Esophagus muscularis mucosa (tissue), 3 donors: ENCODE results near the gene DOCK10.

Source experiments
- CTCF ChIP-seq, 3 experiments: fragments of 200-600 bp in 2 of 3; fragments of 450-650 bp in 1 of 3; sonication (generic) in 2 of 3; IDR thresholded peaks; one replicate each; pipeline ENCODE4 v1.5.1; 2017 to 2019; ENCODE audit warnings: antibody characterized with exemption in 3 of 3, mild to moderate bottlenecking in 2 of 3, moderate library complexity in 1 of 3
- EP300 ChIP-seq: sonication (generic); formaldehyde crosslinking; IDR thresholded peaks from one replicate; pipeline ENCODE4 v1.6.1; 2017; ENCODE audit warnings: antibody characterized with exemption

DNA sequence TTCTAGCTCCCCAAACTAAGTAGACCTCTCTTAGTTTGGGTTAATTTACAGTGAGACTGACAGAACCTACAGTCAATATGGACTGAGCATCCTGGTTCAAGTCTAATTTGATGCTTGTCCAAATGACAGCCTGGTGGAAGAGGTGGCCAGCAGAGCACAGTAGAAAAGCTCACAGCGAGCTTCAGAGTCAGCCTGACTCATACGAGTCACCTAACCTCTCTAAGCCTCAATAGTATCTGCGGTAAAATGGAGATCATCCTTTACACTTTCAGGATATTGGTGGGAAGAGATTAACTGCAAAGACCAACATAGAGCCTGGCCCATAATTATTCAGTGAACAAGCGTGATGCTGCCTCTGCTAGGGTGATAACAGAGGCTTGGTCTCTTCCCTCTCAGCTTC, 54.5 kb downstream of the DOCK10 start:
- TF ChIP-seq CTCF (IDR thresholded peaks at IDR 0.05) (no peak), EP300 (no peak)
